Muscle layer of colon (tissue), 2 donors: ENCODE results near the gene CHFR.
"Not testable (repeated sequence)": the region's sequence is repeated elsewhere in the genome, so short reads cannot be mapped to it uniquely, and the experiment has no call there.

ENCODE experiments used
- H3K27ac ChIP-seq: one replicate; pipeline ENCODE4 v1.7.0; 2013; ENCODE audit warnings: low read depth, mild to moderate bottlenecking, low read length, moderate library complexity
- H3K27me3 ChIP-seq, 2 donors: one replicate each; pipeline ENCODE4 v1.7.0; 2013; ENCODE audit warnings: low read length in 2 of 2, mild to moderate bottlenecking in 2 of 2; ENCODE audit not compliant: insufficient read depth in 2 of 2, control insufficient read depth in 1 of 2
- H3K36me3 ChIP-seq: one replicate; pipeline ENCODE4 v1.7.0; 2013; ENCODE audit warnings: mild to moderate bottlenecking, low read length; ENCODE audit not compliant: insufficient read depth
- H3K4me1 ChIP-seq: one replicate; pipeline ENCODE4 v1.7.0; 2013; ENCODE audit warnings: mild to moderate bottlenecking, low read length; ENCODE audit not compliant: insufficient read depth
- H3K4me3 ChIP-seq, 2 donors: one replicate each; pipeline ENCODE4 v1.7.0; 2013; ENCODE audit warnings: low read length in 2 of 2, low read depth in 1 of 2, mild to moderate bottlenecking in 1 of 2, moderate library complexity in 1 of 2
- H3K9ac ChIP-seq: one replicate; pipeline ENCODE4 v1.7.0; 2013; ENCODE audit warnings: low read length
- H3K9me3 ChIP-seq: one replicate; pipeline ENCODE4 v1.7.0; 2013; ENCODE audit warnings: mild to moderate bottlenecking, low read length
- donor health status: abdominal sarcoma.
- donor health status: Adenocarcinoma of cecum.

Gene CHFR

DNA sequence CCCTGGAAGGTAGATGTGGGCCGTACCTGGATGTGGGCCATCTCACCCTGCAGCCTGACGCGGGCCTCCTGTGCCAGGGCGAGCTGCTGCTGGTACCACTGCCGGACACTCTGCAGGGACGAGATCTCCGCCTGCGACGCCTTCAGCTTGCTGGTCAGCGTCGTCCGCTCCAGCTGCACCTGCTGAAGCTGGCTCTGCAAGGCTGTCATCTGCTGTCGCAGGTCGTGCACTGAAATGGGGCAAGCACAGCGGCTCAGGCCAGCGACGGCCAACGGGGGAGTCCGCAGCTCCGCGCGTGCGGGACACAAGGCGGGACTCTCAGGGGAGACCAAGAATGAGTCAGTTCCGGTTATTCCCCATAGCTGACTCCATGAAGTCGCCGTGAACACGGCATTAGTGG is 85.7 kb downstream of the CHFR start:
- Histone ChIP-seq H3K9me3 (no peaks in the 10 kb centered on the region), H3K4me1 (no peaks in the 10 kb centered on the region), H3K9ac (no peak overlapping the region), H3K27ac (no peak overlapping the region), H3K4me3 (no peak overlapping the region), H3K36me3 (peaks cover 70% of the 10 kb centered on the region), H3K27me3 (no peaks in the 10 kb centered on the region)

DNA sequence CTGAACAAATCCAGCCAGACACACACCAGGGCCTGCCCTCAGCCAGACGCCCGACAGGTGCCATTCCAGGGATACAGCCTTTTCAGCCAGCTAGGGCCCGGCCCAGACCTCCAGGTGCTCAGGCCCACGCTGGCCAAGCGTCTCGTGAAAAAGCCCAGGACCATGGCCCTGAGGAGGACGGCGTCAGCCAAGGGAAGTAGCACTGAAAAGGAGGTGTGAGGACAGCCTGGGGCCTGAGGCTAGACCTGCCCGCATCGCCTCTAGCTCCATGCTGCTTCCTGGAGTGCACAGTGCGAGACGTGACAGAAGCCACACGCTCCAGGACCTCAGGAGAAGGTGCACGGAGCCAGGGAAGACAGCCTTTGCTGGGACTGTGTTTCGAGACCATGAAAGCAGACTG is 88.6 kb downstream of the CHFR start:
- H3K4me3 ChIP-seq: no peak overlapping the region
- no peak overlapping the region for H3K9ac ChIP-seq
- H3K36me3 ChIP-seq: peaks cover 69% of the 10 kb centered on the region
- no peaks in the 10 kb centered on the region for H3K4me1 ChIP-seq
- no peak overlapping the region for H3K27ac ChIP-seq
- H3K27me3 ChIP-seq: no peaks in the 10 kb centered on the region
- no peaks in the 10 kb centered on the region for H3K9me3 ChIP-seq

DNA sequence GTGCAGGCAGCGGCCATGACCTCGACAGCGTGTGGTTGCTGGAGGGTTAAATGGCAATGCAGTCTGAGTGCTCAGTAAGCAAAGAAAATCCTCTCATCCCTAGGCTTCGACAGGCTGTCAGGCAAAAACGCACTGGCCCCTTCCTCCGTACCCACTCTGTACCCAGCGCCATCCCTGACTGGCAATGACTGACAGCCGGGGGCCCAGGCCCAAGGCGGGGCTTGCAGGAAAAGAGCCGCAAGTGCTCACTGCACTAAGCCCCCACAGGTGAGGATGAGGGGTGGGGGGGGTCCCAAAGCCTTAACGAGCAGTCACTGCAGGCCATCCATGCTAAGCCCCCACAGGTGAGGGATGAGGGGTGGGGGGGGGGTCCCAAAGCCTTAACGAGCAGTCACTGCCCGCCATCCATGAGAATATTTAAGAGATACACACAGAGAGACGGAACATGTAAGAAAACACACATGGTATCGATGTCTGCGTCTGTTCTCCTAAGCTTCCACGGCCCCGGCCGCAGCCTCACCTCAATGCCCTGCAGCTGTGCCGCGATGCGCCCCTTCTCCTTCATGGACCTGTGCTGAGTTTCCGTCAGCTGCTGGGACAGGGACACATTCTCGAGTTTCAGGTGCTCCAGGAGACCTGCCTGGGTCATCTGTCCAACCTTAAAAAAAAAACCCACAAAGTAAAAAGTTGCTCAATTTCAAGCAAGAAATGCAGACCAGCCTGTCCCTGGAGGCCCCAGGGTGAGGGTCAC is 89.4 kb downstream of the CHFR start:
- Histone ChIP-seq H3K4me1 (no peaks in the 10 kb centered on the region), H3K9me3 (no peaks in the 10 kb centered on the region), H3K4me3 (no peak overlapping the region), H3K27ac (no peak overlapping the region), H3K36me3 (peaks cover 72% of the 10 kb centered on the region), H3K27me3 (no peaks in the 10 kb centered on the region), H3K9ac (no peak overlapping the region)

DNA sequence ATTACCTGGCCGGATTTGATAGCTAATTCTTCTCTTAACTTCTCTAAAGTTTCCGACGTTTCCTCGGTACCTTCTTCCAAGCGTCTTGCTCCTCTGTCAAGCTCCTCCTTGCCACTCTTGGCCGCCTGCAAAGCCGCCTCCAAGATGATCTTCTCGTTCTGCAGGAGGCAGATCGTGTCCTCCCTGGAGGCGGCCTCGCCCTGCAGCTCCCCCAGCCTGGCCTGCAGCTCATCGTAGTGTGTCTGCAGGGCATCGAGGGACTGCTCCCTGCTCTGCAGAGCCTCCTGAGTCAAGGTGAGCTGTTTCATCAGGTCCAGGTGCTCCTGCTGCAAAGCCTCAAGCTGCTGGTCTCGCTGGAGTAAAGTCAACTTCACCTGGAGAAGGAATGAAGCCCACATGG is 91.6 kb downstream of the CHFR start:
- Histone ChIP-seq H3K27ac (no peak overlapping the region), H3K27me3 (no peaks in the 10 kb centered on the region), H3K9me3 (no peaks in the 10 kb centered on the region), H3K4me1 (no peaks in the 10 kb centered on the region), H3K4me3 (no peak overlapping the region), H3K9ac (no peak overlapping the region), H3K36me3 (peaks cover 60% of the 10 kb centered on the region)

DNA sequence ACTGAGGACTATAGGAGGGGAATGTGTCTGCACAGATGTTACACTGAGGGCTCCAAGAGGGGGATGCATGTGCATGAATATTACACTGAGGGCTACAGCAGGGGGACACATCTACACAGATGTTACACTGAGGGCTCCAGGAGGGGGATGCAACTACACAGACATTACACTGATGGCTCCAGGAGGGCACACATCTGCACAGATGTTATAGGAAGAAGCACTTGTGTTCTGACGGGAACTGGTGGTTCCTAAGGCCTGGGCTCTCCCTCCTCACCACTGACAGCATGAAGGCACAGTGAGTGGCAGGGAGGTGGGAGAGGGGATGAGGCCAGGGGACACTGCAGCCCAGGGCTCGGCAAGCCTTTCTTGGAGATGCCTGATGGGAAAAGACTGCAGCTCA is 95.5 kb downstream of the CHFR start:
- H3K27me3 ChIP-seq, H3K9ac ChIP-seq, H3K4me3 ChIP-seq, H3K27ac ChIP-seq, H3K9me3 ChIP-seq, H3K4me1 ChIP-seq: not testable (repeated sequence)
- peaks cover 50% of the 10 kb centered on the region for H3K36me3 ChIP-seq

DNA sequence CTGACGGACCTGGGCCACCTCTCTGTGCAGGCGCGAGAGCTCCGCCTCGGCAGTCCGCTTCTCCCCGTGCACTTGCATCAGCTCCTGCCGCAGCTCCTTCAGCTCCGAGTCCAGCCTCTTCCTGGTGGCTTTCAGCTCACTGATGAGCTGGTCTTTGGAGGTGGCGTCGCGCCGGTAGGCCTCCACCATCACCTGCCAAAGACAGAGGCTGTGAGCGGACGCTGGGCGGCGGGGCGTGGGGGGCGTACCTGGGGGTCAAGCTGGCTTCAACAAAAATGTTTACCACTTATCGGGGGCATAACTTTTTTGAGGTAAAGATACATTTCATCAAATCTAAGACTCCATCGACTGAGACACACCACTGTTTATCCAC is 98.3 kb downstream of the CHFR start:
- Histone ChIP-seq H3K27me3 (no peaks in the 10 kb centered on the region), H3K4me1 (no peaks in the 10 kb centered on the region), H3K36me3 (peaks cover 52% of the 10 kb centered on the region), H3K27ac (no peak overlapping the region), H3K9me3 (no peaks in the 10 kb centered on the region), H3K9ac (no peak overlapping the region), H3K4me3 (no peak overlapping the region)

DNA sequence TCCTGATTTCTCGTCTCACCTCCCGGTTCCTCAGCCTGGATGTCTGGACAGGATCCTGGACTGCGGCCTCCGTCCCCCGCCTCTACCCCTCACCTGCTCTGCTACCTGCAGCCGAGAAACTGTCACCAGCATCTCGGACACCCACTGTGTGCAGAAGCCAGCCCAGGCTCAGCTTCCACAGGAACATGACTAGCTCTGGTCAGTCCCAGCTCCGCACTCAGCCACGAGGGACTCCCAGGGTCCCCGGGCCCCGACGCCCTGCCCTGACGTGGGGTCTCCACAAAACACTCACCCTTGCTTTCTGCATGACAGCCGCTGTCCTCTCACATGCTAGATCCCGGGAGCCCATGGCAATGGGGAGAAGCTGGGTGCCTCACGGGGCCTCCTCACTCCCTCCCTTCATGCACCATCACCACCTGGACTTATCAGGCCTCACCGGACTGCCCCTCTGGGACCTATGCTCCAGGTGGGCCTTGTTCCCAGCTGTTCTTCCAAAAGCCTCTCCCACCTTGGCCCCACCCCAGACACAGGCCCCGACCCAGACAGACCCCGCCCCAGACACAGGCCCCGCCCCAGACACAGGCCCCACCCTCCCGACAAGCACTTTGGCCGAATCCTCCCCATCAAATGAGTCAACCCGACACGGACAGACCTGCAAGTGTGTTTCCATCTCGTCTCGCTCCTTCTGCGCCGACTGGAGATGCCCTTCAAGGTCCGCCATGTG is 98.9 kb downstream of the CHFR start:
- no peak overlapping the region for H3K27ac ChIP-seq
- peaks cover 51% of the 10 kb centered on the region for H3K36me3 ChIP-seq
- H3K9me3 ChIP-seq: no peaks in the 10 kb centered on the region
- no peak overlapping the region for H3K4me3 ChIP-seq
- H3K27me3 ChIP-seq: no peaks in the 10 kb centered on the region
- H3K4me1 ChIP-seq: no peaks in the 10 kb centered on the region
- no peak overlapping the region for H3K9ac ChIP-seq

DNA sequence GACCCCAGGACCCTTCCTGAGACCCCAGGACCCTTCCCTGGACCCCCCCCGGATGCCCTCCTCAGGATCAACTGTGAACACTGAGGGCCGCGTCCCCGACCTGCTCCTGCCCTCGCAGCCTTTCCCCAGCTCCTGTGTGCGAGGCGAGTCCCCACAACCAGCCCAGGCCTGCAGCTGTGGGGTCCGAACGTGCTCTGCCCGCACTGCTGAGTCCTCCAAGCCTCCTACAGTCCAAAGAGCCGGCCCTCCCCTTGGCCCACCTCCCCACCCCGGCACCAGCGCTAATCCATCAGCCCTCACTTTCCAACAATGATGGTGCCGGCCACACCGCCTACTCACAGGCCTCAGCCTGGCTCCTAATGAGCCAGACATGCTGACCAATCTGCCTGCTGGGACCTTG is 99.5 kb downstream of the CHFR start:
- Histone ChIP-seq H3K9me3 (no peaks in the 10 kb centered on the region), H3K27ac (no peak overlapping the region), H3K36me3 (peaks cover 57% of the 10 kb centered on the region), H3K9ac (no peak overlapping the region), H3K4me3 (no peak overlapping the region), H3K27me3 (no peaks in the 10 kb centered on the region), H3K4me1 (no peaks in the 10 kb centered on the region)

DNA sequence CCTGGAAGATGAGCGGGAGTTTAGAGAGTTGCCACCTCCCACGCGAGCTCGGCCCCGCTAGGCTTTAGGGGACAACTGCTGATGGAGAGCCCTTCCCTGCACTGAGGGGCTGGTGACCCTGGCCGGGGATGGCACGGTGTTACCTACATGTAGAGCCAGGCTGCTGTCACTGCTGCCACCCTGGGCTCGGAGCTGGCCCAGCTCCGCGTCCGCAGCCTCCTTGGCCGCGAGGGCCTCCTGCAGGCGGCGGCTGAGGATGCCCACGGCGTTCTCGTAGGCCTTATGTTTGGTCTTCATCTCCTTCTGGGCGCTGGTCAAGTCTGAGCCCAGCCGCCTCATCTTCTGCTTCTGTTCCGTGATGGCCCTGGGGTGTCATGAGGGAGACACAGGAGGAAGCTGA is 101.2 kb downstream of the CHFR start:
- Histone ChIP-seq H3K9me3 (no peaks in the 10 kb centered on the region), H3K4me3 (no peak overlapping the region), H3K27ac (no peak overlapping the region), H3K9ac (no peak overlapping the region), H3K36me3 (peaks cover 69% of the 10 kb centered on the region), H3K27me3 (no peaks in the 10 kb centered on the region), H3K4me1 (no peaks in the 10 kb centered on the region)

DNA sequence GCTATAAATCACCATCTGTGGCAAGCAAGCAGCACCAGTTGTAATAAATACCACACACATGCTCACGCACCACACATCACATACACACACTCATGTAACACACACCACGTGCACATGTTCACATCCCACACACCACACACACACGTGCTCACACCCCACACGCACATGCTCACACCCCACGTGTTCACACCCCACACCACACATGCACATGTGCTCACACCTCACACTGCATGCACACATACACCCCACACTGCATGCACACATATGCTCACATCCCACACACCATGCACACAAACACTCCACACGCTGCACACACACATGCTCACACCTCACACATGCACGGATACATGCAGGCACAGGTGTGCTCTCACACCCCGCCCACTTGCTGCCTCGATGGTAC is 102.8 kb downstream of the CHFR start:
- Histone ChIP-seq H3K9me3 (no peaks in the 10 kb centered on the region), H3K9ac (no peak overlapping the region), H3K36me3 (peaks cover 78% of the 10 kb centered on the region), H3K4me3 (no peak overlapping the region), H3K4me1 (no peaks in the 10 kb centered on the region), H3K27ac (no peak overlapping the region), H3K27me3 (no peaks in the 10 kb centered on the region)

DNA sequence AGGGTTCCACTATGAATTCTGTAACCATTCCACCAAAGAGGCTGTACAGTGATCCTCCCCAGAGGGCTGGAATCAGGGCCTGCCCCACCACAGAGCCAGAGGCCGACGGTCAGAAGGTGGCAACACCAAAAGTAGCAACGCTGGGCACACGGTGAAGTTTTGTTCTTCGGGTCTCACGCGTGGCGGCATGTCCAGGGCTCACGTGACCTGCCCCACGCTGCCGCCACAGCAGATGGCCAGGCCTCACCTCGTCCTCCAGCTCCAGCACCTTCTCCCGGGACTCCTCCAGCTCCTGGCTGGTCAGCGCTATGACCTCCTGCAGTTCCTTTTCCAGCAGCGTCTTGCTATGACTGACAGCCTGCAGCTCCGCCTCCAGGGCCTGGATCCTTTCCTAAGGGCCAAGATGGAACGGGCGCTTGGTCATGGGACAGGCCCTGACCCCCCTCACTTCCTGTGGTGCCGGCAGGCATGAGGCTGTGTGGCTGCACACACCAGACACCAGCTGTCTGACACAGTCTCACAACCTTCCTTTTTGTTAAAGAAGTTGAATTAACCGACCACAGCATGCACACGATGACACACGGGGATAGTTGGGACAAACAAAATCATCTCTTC is 103.4 kb downstream of the CHFR start:
- Histone ChIP-seq H3K9ac (no peak overlapping the region), H3K36me3 (peaks cover 73% of the 10 kb centered on the region), H3K27me3 (no peaks in the 10 kb centered on the region), H3K9me3 (no peaks in the 10 kb centered on the region), H3K4me3 (no peak overlapping the region), H3K27ac (no peak overlapping the region), H3K4me1 (no peaks in the 10 kb centered on the region)
